ENCODE data around the gene DPH2.

DPH2 gene

GRCh38 chr1:43978264-43978550, 8.4 kb downstream of the DPH2 start:
- H3K27ac ChIP-seq, result no peak overlapping the region
- no peak for TF ChIP-seq CTCF (IDR thresholded peaks at IDR 0.05)
- no peaks in the 10 kb centered on the region for H3K27me3 ChIP-seq (ENCODE audit: control insufficient read depth, insufficient read depth, low read length)
- no peak overlapping the region for H2AFZ ChIP-seq
- no peak overlapping the region for H3K4me2 ChIP-seq (ENCODE audit: low read length)
- no peak overlapping the region for H3K9ac ChIP-seq
- H3K9me3 ChIP-seq (ENCODE audit: control insufficient read depth, low read length), result no peaks in the 10 kb centered on the region
- peaks cover 7% of the 10 kb centered on the region for H3K4me1 ChIP-seq
- H3K4me3 ChIP-seq (ENCODE audit: low read depth, low read length), result peak overlapping the region; percentile 42
- H3K79me2 ChIP-seq, result no peaks in the 10 kb centered on the region
- no peaks in the 10 kb centered on the region for H3K36me3 ChIP-seq (ENCODE audit: control insufficient read depth, insufficient read depth, low read length)

- Histone ChIP-seq H3K4me1 (peaks cover 6% of the 10 kb centered on the region), H2AFZ (peak within 1 kb of the TSS; percentile 33), H3K27ac (no peak within 1 kb of the TSS), H3K27me3 (ENCODE audit: control insufficient read depth, insufficient read depth, low read length) (no peaks in the 10 kb centered on the region), H3K79me2 (no peaks in the 10 kb centered on the region), H3K9ac (no peak within 1 kb of the TSS), H3K36me3 (ENCODE audit: control insufficient read depth, insufficient read depth, low read length) (no peaks in the 10 kb centered on the region), H3K4me3 (ENCODE audit: low read depth, low read length) (peak within 1 kb of the TSS; percentile 42), H3K9me3 (ENCODE audit: control insufficient read depth, low read length) (no peaks in the 10 kb centered on the region), H3K4me2 (ENCODE audit: low read length) (peak within 1 kb of the TSS; percentile 80)
- TF ChIP-seq CTCF (IDR thresholded peaks at IDR 0.05), result no peak
Measured at GRCh38 chr1:43978551-43979260, 8.9 kb downstream of the DPH2 start, which contains the start of gene B4GALT2. Gene B4GALT2 (plus strand): TSS chr1:43979210. CDS start chr1:43981161, 1,951 bp downstream.

- H3K4me1 ChIP-seq, result peaks cover 2% of the 10 kb centered on the region
Measured at GRCh38 chr1:43979261-43979527, 9.4 kb downstream of the DPH2 start.

GRCh38 chr1:43979528-43980254, 9.9 kb downstream of the DPH2 start:
- H3K27me3 ChIP-seq (ENCODE audit: control insufficient read depth, insufficient read depth, low read length), result no peaks in the 10 kb centered on the region
- peak overlapping the region; percentile 33 for H2AFZ ChIP-seq
- no peaks in the 10 kb centered on the region for H3K4me1 ChIP-seq
- H3K9ac ChIP-seq, result no peak overlapping the region
- H3K79me2 ChIP-seq, result no peaks in the 10 kb centered on the region
- no peak overlapping the region for H3K27ac ChIP-seq
- peak overlapping the region; percentile 41 for H3K4me3 ChIP-seq (ENCODE audit: low read depth, low read length)
- H3K4me2 ChIP-seq (ENCODE audit: low read length), result peak overlapping the region; percentile 80
- no peak for TF ChIP-seq CTCF (IDR thresholded peaks at IDR 0.05)
- no peaks in the 10 kb centered on the region for H3K9me3 ChIP-seq (ENCODE audit: control insufficient read depth, low read length)
- no peaks in the 10 kb centered on the region for H3K36me3 ChIP-seq (ENCODE audit: control insufficient read depth, insufficient read depth, low read length)

More at GRCh38 chr1:43979261-43979527, 9.4 kb downstream of the DPH2 start:
- Histone ChIP-seq H3K9ac (no peak overlapping the region), H3K4me2 (ENCODE audit: low read length) (peak overlapping the region; percentile 80), H2AFZ (peak overlapping the region; percentile 33), H3K27me3 (ENCODE audit: control insufficient read depth, insufficient read depth, low read length) (no peaks in the 10 kb centered on the region), H3K36me3 (ENCODE audit: control insufficient read depth, insufficient read depth, low read length) (no peaks in the 10 kb centered on the region), H3K27ac (no peak overlapping the region), H3K9me3 (ENCODE audit: control insufficient read depth, low read length) (no peaks in the 10 kb centered on the region), H3K4me3 (ENCODE audit: low read depth, low read length) (peak overlapping the region; percentile 41), H3K79me2 (no peaks in the 10 kb centered on the region)
- no peak for TF ChIP-seq CTCF (IDR thresholded peaks at IDR 0.05)

Measured in parathyroid adenoma (tissue), 2 donors.